Prostate gland (tissue), 2 donors: ENCODE results near the gene SAXO1.

Experiments used
- CTCF ChIP-seq, 4 experiments: fragments of 200-600 bp in 2 of 4; fragments of 450-650 bp in 2 of 4; sonication (generic) in 2 of 4; IDR thresholded peaks; 1 replicate in 3 of 4; 2 replicates in 1 of 4; pipeline ENCODE4 v1.5.1; 2016 to 2019; ENCODE audit warnings: antibody characterized with exemption in 4 of 4, mild to moderate bottlenecking in 2 of 4, moderate library complexity in 2 of 4
- POLR2A ChIP-seq: fragments of 450-650 bp; IDR thresholded peaks from one replicate; pipeline ENCODE4 v1.6.1; 2016; ENCODE audit warnings: antibody characterized with exemption, mild to moderate bottlenecking
- POLR2AphosphoS5 ChIP-seq: sonication (generic); formaldehyde crosslinking; IDR thresholded peaks from one replicate; pipeline ENCODE4 v1.6.1; 2017; ENCODE audit warnings: antibody characterized with exemption

DNA sequence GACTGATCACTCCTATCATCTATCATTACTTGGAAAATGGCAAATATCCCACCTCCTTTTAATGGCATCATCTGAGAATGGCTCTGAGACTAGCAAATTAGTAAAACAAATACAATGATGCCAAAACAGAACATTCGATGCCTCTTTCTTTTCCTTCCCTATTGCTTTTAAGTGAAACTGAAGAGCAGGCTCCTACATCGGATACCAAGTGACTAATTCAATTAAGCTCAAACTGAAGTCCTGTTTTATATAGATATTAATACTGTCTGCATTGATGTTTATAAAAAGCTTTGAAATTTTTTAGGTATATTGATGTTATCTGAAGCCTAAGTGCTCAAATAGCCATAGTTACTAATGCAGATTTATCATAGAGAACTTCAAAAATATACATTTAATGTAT lies 43.9 kb downstream of the SAXO1 start:
- TF ChIP-seq POLR2A (no peak), CTCF (IDR thresholded peaks at IDR 0.05) (no peak), POLR2AphosphoS5 (no peak)
